Stimulated activated CD8-positive, alpha-beta memory T cell treated with anti-CD3 and anti-CD28 coated beads, Interleukin-4, amount 100 ng/mL, for 24 hours (primary cell): ENCODE measurements around the gene NRP2.

Experiments used
- DNase-seq: peaks from one replicate; pipeline ENCODE4 v3.0.0-alpha.2; 2020; ENCODE audit warnings: low read depth

Gene NRP2

DNA sequence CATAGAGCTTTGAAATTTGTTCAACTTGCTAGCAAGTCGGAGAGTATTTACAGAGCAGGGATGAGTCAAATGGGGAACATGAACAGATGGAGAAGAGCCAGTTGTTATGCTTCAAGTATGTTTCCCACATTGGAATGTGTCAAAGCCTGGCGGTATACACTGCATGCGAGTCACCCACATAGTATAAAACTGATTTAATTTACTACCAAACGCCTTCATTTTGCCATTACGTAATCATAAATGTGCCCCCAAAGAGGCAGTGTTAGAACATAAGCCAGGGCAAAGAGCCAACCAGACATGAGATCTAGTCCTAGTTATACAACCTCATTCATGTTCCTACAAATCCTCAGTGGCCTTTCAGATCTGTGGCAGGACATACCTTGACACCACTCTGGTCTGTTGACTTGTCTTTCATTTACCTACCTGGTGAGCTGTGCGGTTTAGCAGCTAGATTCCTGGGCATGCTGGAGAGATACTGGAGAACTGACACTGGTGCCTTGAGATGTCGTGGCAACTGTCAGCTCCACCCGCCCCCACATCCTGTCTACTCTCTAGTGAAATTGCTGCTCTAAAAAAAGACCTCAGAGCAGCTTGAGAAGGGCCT is 21.7 kb upstream of the NRP2 start:
- DNase-seq = no peak

DNA sequence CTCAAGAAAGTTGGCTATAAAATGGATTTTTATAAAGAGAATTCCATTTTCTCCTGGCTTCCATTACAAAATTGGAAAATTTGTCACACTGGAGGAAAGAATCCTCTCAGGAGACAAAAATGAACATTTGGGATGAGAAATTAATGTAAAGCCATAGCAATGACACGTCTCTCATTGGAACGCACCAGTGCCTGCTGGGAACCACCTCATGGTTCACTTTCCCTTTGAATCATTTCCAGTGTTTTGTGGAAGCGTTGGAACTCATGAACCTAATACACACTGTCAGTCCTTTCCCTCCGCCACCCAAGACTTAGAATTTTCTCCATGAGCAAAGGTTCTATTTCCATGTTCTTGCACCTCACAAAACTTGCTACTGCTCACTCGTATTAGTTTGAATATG is 21.0 kb upstream of the NRP2 start:
- DNase-seq = no peak

- no peak for DNase-seq
Measured at GRCh38 chr2:205662206-205662965, 19.9 kb upstream of the NRP2 start.

- no peak for DNase-seq
Measured at GRCh38 chr2:205665791-205666190, 16.5 kb upstream of the NRP2 start.

DNA sequence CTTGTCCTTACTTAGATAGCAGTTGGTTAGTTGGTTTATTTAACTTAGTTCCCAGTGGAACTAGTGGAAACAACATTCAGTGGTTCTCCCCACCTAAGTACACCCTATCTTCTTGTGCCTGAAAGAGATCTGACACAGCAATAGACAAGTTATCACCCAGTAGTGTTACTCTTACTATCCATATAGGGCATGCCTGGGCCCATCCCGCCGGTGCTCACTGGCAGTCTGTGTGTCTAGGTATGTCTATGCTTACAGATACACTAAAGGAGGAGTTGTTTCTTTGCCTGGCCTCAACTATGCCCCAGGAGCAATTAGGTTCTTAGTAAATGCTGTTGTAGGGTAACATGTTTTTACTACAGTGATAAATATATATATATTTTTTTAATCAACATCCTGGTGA is 12.0 kb upstream of the NRP2 start:
- DNase-seq = no peak

- no peak for DNase-seq
Measured at GRCh38 chr2:205673312-205673711, 9.0 kb upstream of the NRP2 start.

- no peak for DNase-seq
Measured at GRCh38 chr2:205675861-205676516, 6.3 kb upstream of the NRP2 start.

GRCh38 chr2:205678541-205679142 is 3.7 kb upstream of the NRP2 start:
- no peak for DNase-seq

GRCh38 chr2:205679410-205680009 is 2.8 kb upstream of the NRP2 start:
- DNase-seq = no peak

DNA sequence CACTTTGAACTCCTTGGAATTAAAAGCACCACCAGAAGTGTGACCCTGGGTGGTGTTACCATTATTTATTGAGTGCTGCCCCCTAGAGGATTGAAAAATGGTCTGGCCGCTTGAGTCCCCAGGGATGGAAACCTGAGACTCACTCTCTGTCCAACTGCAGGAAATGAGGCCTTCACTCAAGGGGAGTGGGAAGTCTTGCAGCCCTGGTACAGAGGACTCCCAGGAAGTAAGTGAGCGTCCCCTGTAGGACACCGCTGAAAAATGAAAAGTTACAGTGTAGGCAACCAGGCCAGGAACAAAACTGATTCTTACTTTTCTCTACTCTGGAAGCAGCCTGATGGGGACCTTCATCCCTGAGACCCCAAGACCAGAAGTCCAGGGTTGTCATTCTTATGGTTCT is 2.2 kb upstream of the NRP2 start:
- DNase-seq = no peak

DNA sequence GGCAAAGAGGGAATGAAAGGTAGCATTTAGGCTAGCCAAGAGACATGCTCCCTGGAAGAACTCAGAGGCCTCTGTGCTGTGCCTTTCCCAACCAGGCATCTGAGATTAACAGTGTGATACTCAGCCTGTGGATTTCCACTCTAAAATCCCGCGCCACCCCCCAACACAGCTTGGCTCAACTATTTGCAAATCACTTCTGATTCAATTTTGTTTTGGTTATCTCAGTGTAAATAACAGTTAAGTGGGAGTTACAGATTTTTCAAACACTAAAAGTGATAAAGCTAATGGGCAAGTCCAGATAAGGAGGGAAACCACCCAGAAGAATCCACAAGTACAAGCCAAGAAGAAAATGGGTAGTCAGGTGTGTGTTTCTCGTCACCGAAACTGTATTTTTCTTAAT is 1.4 kb upstream of the NRP2 start:
- DNase-seq = no peak

- no peak for DNase-seq
Measured at GRCh38 chr2:205681401-205682238, 681 bp upstream of the NRP2 start.

GRCh38 chr2:205682971-205683501 is 735 bp downstream of the NRP2 start:
- no peak for DNase-seq

DNA sequence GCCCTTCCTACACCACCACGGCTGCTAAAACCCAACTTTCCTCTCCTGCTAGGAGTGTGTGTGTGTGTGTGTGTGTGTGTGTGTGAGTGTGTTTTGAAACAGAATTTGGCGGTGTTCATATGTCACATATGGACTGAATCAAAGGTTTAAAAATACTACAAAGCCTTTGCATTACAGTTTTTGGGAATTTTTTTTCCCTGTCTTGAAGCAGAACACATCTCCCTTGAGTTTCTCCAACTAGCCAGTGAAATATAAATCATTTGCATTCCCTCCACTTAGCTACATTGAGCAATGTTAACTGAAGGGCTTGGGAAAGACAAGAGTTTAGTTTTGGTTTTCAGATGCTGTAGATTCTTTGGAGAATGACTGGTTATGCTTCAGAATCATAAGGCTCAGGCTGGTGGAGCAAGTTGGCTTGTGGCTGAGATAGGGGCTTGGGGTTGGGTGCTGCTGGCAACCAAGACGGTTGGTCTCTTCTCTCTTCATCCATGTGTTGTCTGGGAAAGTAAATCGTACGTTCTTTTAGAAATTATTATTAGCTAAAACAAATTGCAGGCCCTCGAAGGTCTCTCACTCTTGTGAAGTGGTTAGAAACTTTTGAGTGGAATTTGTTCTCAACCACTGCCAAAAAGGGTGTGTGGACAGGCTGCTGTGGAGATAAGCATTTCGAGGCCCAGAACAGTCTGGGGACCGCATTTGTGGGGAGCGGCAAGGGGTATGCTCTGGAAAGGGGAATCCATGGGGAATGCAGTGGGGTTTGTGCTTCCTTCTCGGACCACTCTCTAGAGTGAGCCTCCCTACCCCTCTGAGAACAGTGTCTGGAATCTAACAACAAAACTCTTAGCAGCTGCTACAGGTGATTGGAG is 1.4 kb downstream of the NRP2 start:
- no peak for DNase-seq

GRCh38 chr2:205684871-205685313 is 2.6 kb downstream of the NRP2 start:
- DNase-seq = no peak

GRCh38 chr2:205685314-205686055 is 3.2 kb downstream of the NRP2 start:
- DNase-seq = no peak

DNA sequence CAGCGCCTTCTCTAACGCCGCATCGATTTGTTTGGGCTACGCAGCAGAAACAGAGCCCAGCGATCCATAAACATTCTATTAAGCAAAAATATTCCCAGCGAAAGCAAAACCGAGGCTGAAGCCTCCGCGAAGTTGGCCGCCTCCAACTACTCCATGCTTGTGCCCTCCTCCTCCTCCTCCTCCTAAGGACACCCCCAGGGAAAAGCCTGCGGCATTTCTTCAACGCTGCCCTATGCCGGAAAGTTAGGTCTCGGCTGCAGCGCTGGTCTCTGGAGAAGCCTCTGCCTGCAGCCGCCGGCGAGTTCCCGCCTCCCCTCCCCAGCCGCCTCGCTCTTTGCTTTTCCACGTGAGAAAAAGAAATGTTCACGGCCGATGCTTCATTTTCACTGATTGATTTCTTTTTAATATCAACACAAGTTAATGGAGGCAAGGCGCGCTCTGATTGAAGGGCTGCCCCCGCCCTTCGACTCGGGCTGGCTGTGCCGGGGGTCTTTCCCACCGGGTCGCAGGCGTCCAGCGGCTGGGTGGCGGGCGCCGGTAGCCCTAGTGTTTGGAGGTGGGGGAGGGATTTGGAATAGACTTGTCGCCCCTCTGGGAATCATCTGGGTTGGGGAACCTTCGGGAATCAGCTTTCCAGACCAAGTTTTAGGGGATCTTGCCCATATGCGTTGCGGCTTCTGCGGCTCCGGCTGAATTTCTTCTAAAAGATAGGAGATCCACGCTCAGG is 3.9 kb downstream of the NRP2 start:
- DNase-seq = no peak

DNA sequence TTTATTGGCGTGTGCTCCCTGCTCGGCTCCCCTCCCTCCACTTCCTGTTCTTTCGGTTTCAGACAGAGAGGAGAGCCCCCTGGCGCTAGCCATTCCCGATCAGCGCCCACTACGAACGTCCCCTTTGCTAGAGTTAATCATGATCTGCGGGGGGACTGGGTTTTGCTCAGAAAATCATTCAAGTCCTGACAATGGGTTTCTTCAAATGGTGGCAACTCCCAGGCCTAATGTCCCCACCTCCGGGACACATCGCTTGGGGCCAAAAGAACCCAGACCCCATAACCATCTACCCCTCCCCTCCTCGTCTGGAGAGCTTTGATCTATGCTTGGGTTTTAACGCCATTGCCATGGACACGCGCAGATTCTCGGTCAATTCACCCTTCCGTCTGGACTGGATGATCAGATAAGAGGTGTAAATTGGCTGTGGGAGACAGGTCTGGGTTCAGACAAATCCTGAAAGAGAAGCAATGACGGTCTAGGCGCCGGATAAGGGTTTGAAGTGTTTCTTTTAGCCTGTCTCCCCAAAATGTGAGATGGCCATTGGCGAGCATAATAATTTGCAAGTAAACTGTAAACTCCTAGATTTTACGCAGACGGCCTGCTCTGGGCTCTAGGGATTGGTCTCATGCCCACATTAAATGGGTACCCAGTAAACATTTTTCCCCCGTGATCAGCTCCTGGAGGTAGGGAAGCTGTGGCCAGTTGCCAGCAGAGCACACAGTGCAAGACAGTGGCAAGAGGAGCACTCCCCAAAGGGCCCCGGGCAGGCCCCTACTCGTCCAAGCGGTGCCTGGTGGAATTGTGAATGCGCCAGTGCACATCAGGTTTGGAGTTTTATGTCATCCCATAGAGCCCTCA is 4.7 kb downstream of the NRP2 start:
- DNase-seq = no peak
